OCI-LY7 (cell line): ENCODE measurements around the gene REEP5. TPM values are rescaled to one million over a fixed set of nuclear protein-coding genes. Genes with fewer than 3 reads are reported as not detected.

Experiments
- BruUV-seq: library from RNA; stranded (reverse); fragments of 400-500 nt; replicated peaks from 2 replicates; lab custom pipeline; 2021; lab: Mats Ljungman, UMichigan
- CTCF ChIA-PET: fragments of 300-600 bp; sonication (Branson Sonifier 250); formaldehyde crosslinking; loops from one replicate; lab custom pipeline; 2022; ENCODE audit warnings: antibody characterized with exemption; ENCODE audit not compliant: unreplicated experiment; lab: Charles Lee
- POLR2A ChIA-PET: fragments of 300-600 bp; sonication (Branson Sonifier 250); formaldehyde crosslinking; loops from one replicate; lab custom pipeline; 2022; ENCODE audit warnings: antibody characterized with exemption; lab: Charles Lee
- DNase-seq: peaks from one replicate; pipeline ENCODE4 v3.0.0-alpha.2; 2015; ENCODE audit warnings: low spot score
- H2AFZ ChIP-seq: fragments of 200-600 bp; sonication (generic), shearing (Covaris generic); 2 replicates; pipeline ENCODE4 v1.6.1; 2014; ENCODE audit warnings: mild to moderate bottlenecking, antibody characterized with exemption, low read length, moderate library complexity
- H3K27ac ChIP-seq: fragments of 200-600 bp; sonication (generic); 2 replicates; pipeline ENCODE4 v1.5.1; 2014; ENCODE audit warnings: mixed run types, low read depth, mild to moderate bottlenecking, moderate library complexity, low read length, inconsistent platforms; ENCODE audit not compliant: poor library complexity, severe bottlenecking
- H3K36me3 ChIP-seq: fragments of 200-600 bp; sonication (generic); 2 replicates; pipeline ENCODE4 v1.6.1; 2014; ENCODE audit warnings: mild to moderate bottlenecking, antibody characterized with exemption, low read length, moderate library complexity, mixed read lengths; ENCODE audit not compliant: insufficient read depth
- H3K4me1 ChIP-seq: fragments of 200-600 bp; sonication (generic); 2 replicates; pipeline ENCODE4 v1.5.1; 2014; ENCODE audit warnings: mild to moderate bottlenecking, low read length; ENCODE audit not compliant: insufficient read depth, poor library complexity, severe bottlenecking
- H3K4me2 ChIP-seq: fragments of 200-600 bp; sonication (generic); 2 replicates; pipeline ENCODE4 v1.6.1; 2014; ENCODE audit warnings: mild to moderate bottlenecking, low read length
- H3K4me3 ChIP-seq: fragments of 200-600 bp; sonication (generic); 2 replicates; pipeline ENCODE4 v1.5.1; 2014; ENCODE audit warnings: mild to moderate bottlenecking, low read depth, low read length; ENCODE audit not compliant: poor library complexity, severe bottlenecking
- H3K79me2 ChIP-seq: fragments of 200-600 bp; sonication (generic); 2 replicates; pipeline ENCODE4 v1.6.1; 2016; ENCODE audit warnings: low read depth, mild to moderate bottlenecking, low read length, moderate library complexity, mixed read lengths; ENCODE audit not compliant: insufficient read depth
- H3K9me2 ChIP-seq: fragments of 200-600 bp; sonication (generic); 2 replicates; pipeline ENCODE4 v1.6.1; 2016; ENCODE audit warnings: mild to moderate bottlenecking, low read length, mixed read lengths; ENCODE audit not compliant: insufficient read depth
- H3K9me3 ChIP-seq: fragments of 200-600 bp; sonication (generic); 2 replicates; pipeline ENCODE4 v1.6.1; 2014; ENCODE audit warnings: mild to moderate bottlenecking, mixed run types, low read length, mixed read lengths
- H4K20me1 ChIP-seq: fragments of 200-600 bp; sonication (generic); 2 replicates; pipeline ENCODE4 v1.6.1; 2014; ENCODE audit warnings: mild to moderate bottlenecking, antibody characterized with exemption, low read length, moderate library complexity, mixed read lengths; ENCODE audit not compliant: insufficient read depth
- CTCF ChIP-seq: fragments of 200-600 bp; sonication (generic); conservative IDR thresholded peaks from 2 replicates; pipeline ENCODE4 v1.5.1; 2014; ENCODE audit warnings: mild to moderate bottlenecking, antibody characterized with exemption, low read length, moderate library complexity, mixed read lengths
- EZH2phosphoT487 ChIP-seq: fragments of 200-600 bp; sonication (generic); IDR thresholded peaks from 2 replicates; pipeline ENCODE4 v1.6.1; 2018; ENCODE audit warnings: low read depth, borderline replicate concordance, mild to moderate bottlenecking, mixed run types, antibody characterized with exemption, low read length, moderate library complexity, mixed read lengths
- intact Hi-C: fragments of 100-400 bp; cut with micrococcal nuclease; formaldehyde crosslinking; loops from one replicate; pipeline ENCODE4 v1.10.0; 2022; ENCODE audit not compliant: unreplicated experiment
- total RNA-seq, 2 experiments: library from RNA; depleted of rRNA in 1 of 2; stranded (reverse); fragments of >200 nt in 1 of 2; shearing (Covaris generic) in 1 of 2; gene quantifications; 2 replicates each; pipeline ENCODE4 v1.2.3, GENCODE V29; 2014 to 2022

Gene REEP5
- total RNA-seq, 2 experiments from 2014 or later: 25.5 to 32.0 TPM

- peaks cover 21% of the 10 kb centered on the region; the same call in 1 of the 2 replicates for H3K79me2 ChIP-seq
- peaks cover 70% of the 10 kb centered on the region for H3K36me3 ChIP-seq
- intact Hi-C loops: no loop called here
- peaks cover 26% of the 10 kb centered on the region for H3K4me1 ChIP-seq
- H3K9me3 ChIP-seq: no peaks in the 10 kb centered on the region
- H3K27ac ChIP-seq: no peak overlapping the region
- ChIA-PET CTCF (interaction anchor here (1.0 kb wide), 1 partner anchor 209 kb away, joined by 3 read pairs; no protein-coding TSS in a partner anchor), POLR2A (interaction anchor here (0.7 to 1.3 kb wide), 2 partner anchors 9 to 306 kb away, joined by 3 read pairs; no protein-coding TSS in a partner anchor)
- peak; percentile 40 for DNase-seq
- peaks cover 4% of the 10 kb centered on the region; the same call in 1 of the 2 replicates for H4K20me1 ChIP-seq
- H3K9me2 ChIP-seq: no peaks in the 10 kb centered on the region
- H3K4me2 ChIP-seq: no peak overlapping the region
- no TSS peak for BruUV-seq
- H3K4me3 ChIP-seq: no peak overlapping the region
- TF ChIP-seq EZH2phosphoT487 (no peak), CTCF (peak; percentile 74)
- no peak overlapping the region for H2AFZ ChIP-seq
These were observed 4.5 kb downstream of the REEP5 start for GRCh38 chr5:112917453-112917995.

GRCh38 chr5:112915831-112916230 lies 6.2 kb downstream of the REEP5 start:
- DNase-seq: no peak
- Histone ChIP-seq H3K79me2 (peaks cover 16% of the 10 kb centered on the region; the same call in 1 of the 2 replicates), H3K4me3 (no peak overlapping the region), H3K36me3 (peaks cover 85% of the 10 kb centered on the region), H4K20me1 (peaks cover 4% of the 10 kb centered on the region; the same call in 1 of the 2 replicates), H2AFZ (no peak overlapping the region), H3K4me1 (peaks cover 22% of the 10 kb centered on the region), H3K27ac (no peak overlapping the region), H3K9me2 (no peaks in the 10 kb centered on the region), H3K4me2 (0 out of 2 replicates have a peak overlapping the region, but pooled peaks have one; percentile 11), H3K9me3 (no peaks in the 10 kb centered on the region)
- TF ChIP-seq EZH2phosphoT487: no peak
- TF ChIP-seq CTCF: no peak
- intact Hi-C loops: no loop called here
- ChIA-PET CTCF (no interaction called here), POLR2A (interaction anchor here (0.6 to 1.4 kb wide), 5 partner anchors 8 to 1733 kb away, joined by 3 to 6 read pairs (median 4); no protein-coding TSS in a partner anchor)
- no TSS peak for BruUV-seq

- H3K79me2 ChIP-seq: peaks cover 4% of the 10 kb centered on the region; the same call in 1 of the 2 replicates
- intact Hi-C loops: no loop called here
- H3K9me3 ChIP-seq: no peaks in the 10 kb centered on the region
- TF ChIP-seq CTCF (no peak), EZH2phosphoT487 (no peak)
- BruUV-seq: no TSS peak
- ChIA-PET POLR2A (interaction anchor here (0.8 to 1.0 kb wide), 3 partner anchors 32 to 226 kb away, joined by 3 read pairs; partner anchors contain the start of gene SRP19), CTCF (no interaction called here)
- peaks cover 10% of the 10 kb centered on the region for H3K4me1 ChIP-seq
- DNase-seq: no peak
- no peak overlapping the region for H3K4me2 ChIP-seq
- peaks cover 90% of the 10 kb centered on the region for H3K36me3 ChIP-seq
- H2AFZ ChIP-seq: no peak overlapping the region
- H3K27ac ChIP-seq: no peak overlapping the region
- H3K9me2 ChIP-seq: no peaks in the 10 kb centered on the region
- H4K20me1 ChIP-seq: no peaks in the 10 kb centered on the region
- H3K4me3 ChIP-seq: no peak overlapping the region
These were observed 7.4 kb downstream of the REEP5 start for GRCh38 chr5:112914584-112914983.
